Endothelial cell of umbilical vein (primary cell): ENCODE data around the gene LTBP1. TPM values are rescaled to one million over a fixed set of nuclear protein-coding genes. Genes with fewer than 3 reads are reported as not detected.

Experiments
- BruUV-seq: library from RNA; stranded (reverse); fragments of 400-500 nt; replicated peaks from 2 replicates; lab custom pipeline; 2021; lab: Mats Ljungman, UMichigan
- CTCF ChIA-PET: fragments of 300-600, 350-600 bp; sonication (Branson Sonifier 250); formaldehyde crosslinking; loops from one replicate; lab custom pipeline; 2021; ENCODE audit warnings: antibody characterized with exemption, inconsistent platforms; lab: Charles Lee
- POLR2A ChIA-PET: fragments of 300-600, 350-600 bp; sonication (Branson Sonifier 250); formaldehyde crosslinking; loops from one replicate; lab custom pipeline; 2021; ENCODE audit warnings: antibody characterized with exemption, inconsistent platforms; lab: Charles Lee
- DNase-seq: peaks from one replicate; pipeline ENCODE4 v3.0.0-alpha.2; 2011; ENCODE audit warnings: low read depth, low spot score
- FAIRE-seq: peaks from 2 replicates; lab custom pipeline; 2011; peaks lifted over from hg19 to GRCh38; lab: Jason Lieb, UNC
- H2AFZ ChIP-seq: 2 replicates; pipeline ENCODE4 v1.6.0; 2012; ENCODE audit warnings: low read depth, low read length, control low read depth, inconsistent platforms
- H3K27ac ChIP-seq: 2 replicates; pipeline ENCODE4 v1.5.1; 2011; ENCODE audit warnings: low read depth, mild to moderate bottlenecking, control low read depth, low read length, moderate library complexity; ENCODE audit not compliant: insufficient read depth
- H3K27me3 ChIP-seq, 2 experiments: 2 replicates each; pipeline versions ENCODE4 v1.6.0 to v1.6.1; 2011; ENCODE audit warnings: low read length in 2 of 2, mixed read lengths in 1 of 2; ENCODE audit not compliant: control insufficient read depth in 2 of 2, insufficient read depth in 2 of 2
- H3K36me3 ChIP-seq, 2 experiments: 2 replicates in 1 of 2; 3 replicates in 1 of 2; pipeline ENCODE4 v1.5.1; 2011; ENCODE audit warnings: low read length in 2 of 2, mild to moderate bottlenecking in 1 of 2, moderate library complexity in 1 of 2; ENCODE audit not compliant: control insufficient read depth in 2 of 2, insufficient read depth in 2 of 2; ENCODE audit errors: extremely low read depth in 1 of 2
- H3K4me1 ChIP-seq: 3 replicates; pipeline ENCODE4 v1.5.1; 2011; ENCODE audit warnings: mild to moderate bottlenecking, low read length; ENCODE audit not compliant: control insufficient read depth, insufficient read depth; ENCODE audit errors: extremely low read depth
- H3K4me2 ChIP-seq: 2 replicates; pipeline ENCODE4 v1.6.1; 2011; ENCODE audit warnings: low read length, control low read depth, mixed read lengths; ENCODE audit not compliant: insufficient read depth
- H3K4me3 ChIP-seq, 3 experiments: fragments of 200-600 bp in 1 of 3; sonication (generic), shearing (Covaris generic) in 1 of 3; replicated peaks in 1 of 3; 2 replicates each; pipeline ENCODE4 v1.5.1; 2011 to 2016; ENCODE audit warnings: control low read depth in 3 of 3, low read length in 3 of 3, mild to moderate bottlenecking in 2 of 3, inconsistent platforms in 1 of 3, low read depth in 1 of 3, moderate library complexity in 1 of 3; ENCODE audit not compliant: insufficient read depth in 1 of 3
- H3K79me2 ChIP-seq: 2 replicates; pipeline ENCODE4 v1.6.0; 2012; ENCODE audit warnings: low read length, inconsistent platforms; ENCODE audit not compliant: control insufficient read depth, insufficient read depth
- H3K9ac ChIP-seq: replicated peaks from 2 replicates; pipeline ENCODE3; 2011; ENCODE audit warnings: low read length, control low read depth; ENCODE audit not compliant: insufficient read depth; ENCODE audit errors: extremely low read depth
- H3K9me1 ChIP-seq: replicated peaks from 3 replicates; pipeline ENCODE4 v1.6.0; 2011; ENCODE audit warnings: mild to moderate bottlenecking, low read length; ENCODE audit not compliant: control insufficient read depth, insufficient read depth; ENCODE audit errors: extremely low read depth
- H3K9me3 ChIP-seq: replicated peaks from 2 replicates; pipeline ENCODE4 v1.5.1; 2012; ENCODE audit warnings: low read length, inconsistent platforms; ENCODE audit not compliant: control insufficient read depth, insufficient read depth
- H4K20me1 ChIP-seq: replicated peaks from 2 replicates; pipeline ENCODE3; 2011; ENCODE audit warnings: mild to moderate bottlenecking, low read length; ENCODE audit not compliant: control insufficient read depth, insufficient read depth; ENCODE audit errors: extremely low read depth
- EZH2 ChIP-seq: IDR thresholded peaks from 2 replicates; pipeline ENCODE4 v1.6.1; 2012; ENCODE audit warnings: borderline replicate concordance, low read depth, mild to moderate bottlenecking, moderate library complexity, low read length, inconsistent platforms; ENCODE audit not compliant: severe bottlenecking
- FOS ChIP-seq: IDR thresholded peaks from 2 replicates; pipeline ENCODE4 v1.6.1; 2011; ENCODE audit warnings: mild to moderate bottlenecking, low read length, moderate library complexity, borderline replicate concordance; ENCODE audit not compliant: insufficient read depth
- GATA2 ChIP-seq: IDR thresholded peaks from 2 replicates; pipeline ENCODE4 v1.7.0; 2011; ENCODE audit warnings: low read depth, mild to moderate bottlenecking, moderate library complexity, mixed read lengths, low read length; ENCODE audit not compliant: insufficient read length, insufficient read depth
- JUN ChIP-seq: IDR thresholded peaks from 2 replicates; pipeline ENCODE4 v1.6.1; 2011; ENCODE audit warnings: borderline replicate concordance, low read depth; ENCODE audit not compliant: insufficient read length, insufficient read depth
- MYC ChIP-seq: IDR thresholded peaks from one replicate; pipeline ENCODE4 v1.6.1; 2011; ENCODE audit warnings: mild to moderate bottlenecking, low read depth, low read length
- POLR2A ChIP-seq: IDR thresholded peaks from 2 replicates; pipeline ENCODE4 v1.6.1; 2012; ENCODE audit warnings: low read depth, mild to moderate bottlenecking, control low read depth, low read length
- POLR2AphosphoS5 ChIP-seq: IDR thresholded peaks from 2 replicates; pipeline ENCODE4 v1.6.1; 2012; ENCODE audit warnings: low read depth, mild to moderate bottlenecking, control low read depth, low read length, moderate library complexity; ENCODE audit not compliant: insufficient read depth
- dilution Hi-C: fragments of 300-500 bp; cut with MboI; formaldehyde crosslinking; loops from one replicate; pipeline ENCODE4 v1.15.0; 2019; ENCODE audit warnings: low sequenced_read_pairs; ENCODE audit not compliant: extremely low pct_ligation_motif_present
- intact Hi-C: fragments of 100-400 bp; cut with micrococcal nuclease; formaldehyde crosslinking; loops from one replicate; pipeline ENCODE4 v1.10.0; 2022
- polyA plus RNA-seq, 4 experiments: library from polyadenylated mRNA; depleted of rRNA in 3 of 4; stranded (reverse) in 3 of 4; unstranded in 1 of 4; fragments of >200 nt; gene quantifications; 2 replicates each; pipeline versions ENCODE4 v1.2.1 to v1.2.3, GENCODE V29; 2011 to 2012; ENCODE audit warnings: missing spikeins in 1 of 4
- total RNA-seq: library from RNA; stranded (reverse); gene quantifications from 2 replicates; pipeline ENCODE4 v1.2.3, GENCODE V29; 2021
- TF ChIP-seq, protein P1 (sequence below), 2 donors: IDR thresholded peaks; 1 replicate in 1 of 2; 2 replicates in 1 of 2; pipeline ENCODE4 v1.5.1; 2011; ENCODE audit warnings: low read length in 2 of 2, mild to moderate bottlenecking in 2 of 2, moderate library complexity in 2 of 2, control low read depth in 1 of 2, inconsistent platforms in 1 of 2, low read depth in 1 of 2; ENCODE audit not compliant: insufficient read depth in 1 of 2; ENCODE audit errors: extremely low read depth in 1 of 2
- TF ChIP-seq, protein P2 (sequence below): IDR thresholded peaks from 2 replicates; pipeline ENCODE4 v1.6.1; 2011; ENCODE audit not compliant: insufficient read depth, insufficient read length

Gene LTBP1
- total and polyA plus RNA-seq, 2 donors (not counting 3 experiments of a cell fraction or from before 2014, with no cell fraction given): 57.4 to 68.2 TPM

DNA sequence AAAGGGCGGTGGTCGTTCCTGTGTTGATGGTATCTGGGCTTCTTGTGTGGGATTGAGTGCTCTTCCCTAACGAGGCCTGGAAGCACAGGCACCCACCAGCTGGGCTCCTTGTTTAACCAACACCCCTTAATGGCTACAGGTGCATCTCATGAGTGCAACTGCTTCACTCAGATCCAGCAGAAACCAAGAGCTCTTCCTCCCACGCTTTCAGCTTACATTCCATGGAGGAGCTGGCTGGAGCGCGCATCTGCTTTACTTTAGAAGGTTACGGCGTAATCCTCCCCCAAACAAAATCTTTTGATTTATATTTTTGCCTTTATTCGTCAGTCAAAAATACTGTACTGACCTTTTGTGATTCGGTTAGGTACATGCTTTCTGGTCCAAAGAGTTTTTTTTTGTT lies 174.7 kb downstream of the LTBP1 start:
- Histone ChIP-seq H3K79me2 (no peaks in the 10 kb centered on the region), H3K9me1 (no peaks in the 10 kb centered on the region), H3K9me3 (no peaks in the 10 kb centered on the region), H4K20me1 (no peaks in the 10 kb centered on the region), H3K27me3 (no peaks in the 10 kb centered on the region), H3K4me3 (no peak overlapping the region), H3K4me2 (no peak overlapping the region), H3K36me3 (no peaks in the 10 kb centered on the region), H3K9ac (no peak overlapping the region), H3K27ac (no peak overlapping the region), H3K4me1 (no peaks in the 10 kb centered on the region), H2AFZ (no peak overlapping the region)
- TF ChIP-seq JUN: no peak
- TF ChIP-seq, protein P1, sequence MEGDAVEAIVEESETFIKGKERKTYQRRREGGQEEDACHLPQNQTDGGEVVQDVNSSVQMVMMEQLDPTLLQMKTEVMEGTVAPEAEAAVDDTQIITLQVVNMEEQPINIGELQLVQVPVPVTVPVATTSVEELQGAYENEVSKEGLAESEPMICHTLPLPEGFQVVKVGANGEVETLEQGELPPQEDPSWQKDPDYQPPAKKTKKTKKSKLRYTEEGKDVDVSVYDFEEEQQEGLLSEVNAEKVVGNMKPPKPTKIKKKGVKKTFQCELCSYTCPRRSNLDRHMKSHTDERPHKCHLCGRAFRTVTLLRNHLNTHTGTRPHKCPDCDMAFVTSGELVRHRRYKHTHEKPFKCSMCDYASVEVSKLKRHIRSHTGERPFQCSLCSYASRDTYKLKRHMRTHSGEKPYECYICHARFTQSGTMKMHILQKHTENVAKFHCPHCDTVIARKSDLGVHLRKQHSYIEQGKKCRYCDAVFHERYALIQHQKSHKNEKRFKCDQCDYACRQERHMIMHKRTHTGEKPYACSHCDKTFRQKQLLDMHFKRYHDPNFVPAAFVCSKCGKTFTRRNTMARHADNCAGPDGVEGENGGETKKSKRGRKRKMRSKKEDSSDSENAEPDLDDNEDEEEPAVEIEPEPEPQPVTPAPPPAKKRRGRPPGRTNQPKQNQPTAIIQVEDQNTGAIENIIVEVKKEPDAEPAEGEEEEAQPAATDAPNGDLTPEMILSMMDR (IDR thresholded peaks at IDR 0.05; ENCODE audit: extremely low read depth in 1 of 2, insufficient read depth in 1 of 2, low read depth in 1 of 2, low read length in 2 of 2): no peak
- TF ChIP-seq, protein P2, sequence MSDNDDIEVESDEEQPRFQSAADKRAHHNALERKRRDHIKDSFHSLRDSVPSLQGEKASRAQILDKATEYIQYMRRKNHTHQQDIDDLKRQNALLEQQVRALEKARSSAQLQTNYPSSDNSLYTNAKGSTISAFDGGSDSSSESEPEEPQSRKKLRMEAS: no peak
- no peak for TF ChIP-seq GATA2
- no peak for TF ChIP-seq MYC
- no peak for TF ChIP-seq POLR2A
- TF ChIP-seq FOS: no peak
- no peak for TF ChIP-seq POLR2AphosphoS5
- TF ChIP-seq EZH2: no peak
- FAIRE-seq (no peak), DNase-seq (no peak)
- BruUV-seq: no TSS peak
- intact Hi-C loops: no loop called here
- dilution Hi-C loops: no loop called here
- POLR2A ChIA-PET: no interaction called here
- CTCF ChIA-PET: interaction anchor here (0.6 to 1.0 kb wide), 2 partner anchors 10 to 331 kb away, joined by 3 read pairs; no protein-coding TSS in a partner anchor
